NCI-H1694 (cell line): ENCODE measurements around the gene GAS7.
"Not testable (repeated sequence)": the region's sequence is repeated elsewhere in the genome, so short reads cannot be mapped to it uniquely, and the experiment has no call there.

ENCODE experiments used
- DNase-seq: peaks from one replicate; lab custom pipeline; 2025; lab: John Stamatoyannopoulos, UW

The GAS7 gene

DNA sequence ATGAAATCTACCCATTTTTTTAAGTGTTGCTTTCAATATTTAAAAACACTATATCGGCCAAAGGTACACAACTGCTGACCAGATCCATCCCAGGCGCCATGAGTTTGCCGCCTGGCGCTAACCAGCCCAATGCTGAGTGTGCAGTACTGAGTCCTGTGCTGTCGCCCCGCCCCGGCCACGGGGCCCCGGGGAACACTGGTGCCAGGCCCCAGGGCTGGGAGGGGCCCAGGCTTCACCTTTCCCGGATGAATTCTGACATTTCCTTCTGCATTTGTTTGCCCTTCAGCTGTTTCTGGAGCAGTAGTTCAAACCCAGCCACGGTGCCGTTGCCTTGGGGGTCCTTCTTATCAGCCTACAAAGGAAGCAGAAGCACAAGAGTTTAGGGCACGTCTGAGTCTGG is 255.5 kb downstream of the GAS7 start:
- DNase-seq: no peak

DNA sequence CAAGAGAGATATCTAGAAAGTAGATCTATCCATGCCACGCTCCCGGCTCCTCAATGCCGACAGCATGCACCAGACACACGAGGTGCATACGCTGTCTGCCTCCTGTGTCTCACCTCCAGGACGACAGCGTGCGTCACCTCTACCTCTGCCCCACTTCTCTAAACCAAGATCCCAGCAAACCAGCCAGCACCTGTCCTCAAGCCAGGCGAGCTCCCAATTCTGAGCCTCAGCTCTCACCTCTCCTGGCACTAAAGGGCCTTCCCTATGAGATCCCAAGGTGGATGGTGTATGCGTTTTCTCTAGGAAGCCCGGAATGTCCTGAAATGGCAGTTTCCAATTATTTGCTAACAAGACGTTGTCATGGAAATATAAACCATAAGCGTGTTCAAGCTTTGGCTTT is 257.1 kb downstream of the GAS7 start:
- no peak for DNase-seq

DNA sequence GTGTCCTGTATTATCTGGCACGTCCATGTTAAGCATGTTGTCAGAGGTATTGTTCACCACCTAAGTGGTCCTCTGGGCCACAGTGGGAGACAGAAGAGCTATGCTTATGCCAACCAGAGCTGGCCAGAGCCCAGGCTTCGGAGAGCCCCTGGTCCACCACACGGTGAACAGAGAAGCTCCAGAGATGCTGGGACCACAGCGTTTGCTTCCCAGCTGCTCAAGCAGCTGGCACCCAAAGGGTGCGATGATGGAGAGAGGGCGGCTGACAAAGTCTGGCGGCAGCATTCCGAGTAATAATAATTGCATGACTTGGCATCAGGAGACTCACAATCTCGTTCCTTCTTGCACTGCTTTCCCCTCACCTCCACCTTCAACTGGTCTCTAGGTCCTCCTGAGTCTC is 257.6 kb downstream of the GAS7 start:
- no peak for DNase-seq

DNA sequence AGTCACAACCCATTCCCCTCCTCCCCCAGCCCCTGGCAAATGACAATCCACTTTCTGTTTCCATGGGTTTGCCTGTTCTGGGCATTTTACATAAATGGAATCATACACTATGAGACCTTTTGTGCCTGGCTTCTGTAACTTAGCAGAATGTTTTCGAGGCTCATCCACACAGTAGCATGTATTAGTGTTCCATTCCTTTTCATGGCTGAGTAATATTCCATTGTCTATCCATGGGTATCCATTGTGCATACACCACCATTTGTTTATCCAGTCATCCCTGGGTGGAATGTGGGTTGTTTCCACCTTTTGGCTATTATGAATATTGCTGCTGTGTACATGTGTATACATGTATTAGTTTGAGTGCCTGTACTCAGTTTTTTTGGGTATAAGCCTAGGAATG is 259.6 kb downstream of the GAS7 start:
- DNase-seq: no peak

DNA sequence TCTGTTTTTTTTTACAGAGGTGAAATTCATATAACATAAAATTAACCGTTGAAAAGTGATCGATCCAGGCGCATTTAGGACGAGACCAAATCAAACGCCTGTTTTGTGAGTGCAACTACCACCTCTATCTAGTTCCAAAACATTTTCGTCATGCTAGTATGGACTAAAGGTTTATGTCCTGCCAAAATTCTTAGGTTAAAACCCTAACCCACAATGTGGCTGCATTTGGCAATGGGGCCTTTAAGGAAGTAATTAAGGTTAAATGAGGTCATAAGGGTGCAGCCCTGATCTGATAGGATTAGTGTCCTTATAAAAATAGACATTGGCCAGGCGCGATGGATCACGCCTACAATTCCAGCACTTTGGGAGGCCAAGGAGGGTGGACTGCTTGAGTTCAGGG is 260.5 kb downstream of the GAS7 start:
- DNase-seq: no peak

DNA sequence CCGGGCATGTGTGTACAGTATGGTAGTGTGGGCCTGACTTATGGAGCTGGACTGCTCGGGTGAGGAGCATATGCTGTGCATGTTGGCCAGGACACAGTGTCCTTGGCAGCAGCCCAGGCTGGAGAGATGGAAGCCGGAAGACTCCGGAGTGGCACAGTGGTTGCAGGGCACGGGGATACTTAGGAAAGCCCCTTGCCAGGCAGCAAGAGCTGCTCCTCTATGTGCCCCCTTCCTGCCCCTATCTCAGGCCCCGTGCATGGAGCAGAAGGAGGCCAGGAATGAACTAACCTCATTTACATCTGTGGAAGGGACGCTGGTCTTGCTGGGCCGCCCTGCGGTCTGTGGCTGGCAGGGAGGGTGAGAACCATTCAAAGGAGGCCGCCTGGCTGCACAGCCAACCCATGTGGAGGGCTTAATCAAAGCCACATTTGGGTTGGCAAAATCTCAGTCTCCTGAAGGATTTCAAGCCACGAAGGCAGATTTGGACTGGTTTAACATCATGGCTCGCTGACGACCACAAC is 261.1 kb downstream of the GAS7 start:
- no peak for DNase-seq

DNA sequence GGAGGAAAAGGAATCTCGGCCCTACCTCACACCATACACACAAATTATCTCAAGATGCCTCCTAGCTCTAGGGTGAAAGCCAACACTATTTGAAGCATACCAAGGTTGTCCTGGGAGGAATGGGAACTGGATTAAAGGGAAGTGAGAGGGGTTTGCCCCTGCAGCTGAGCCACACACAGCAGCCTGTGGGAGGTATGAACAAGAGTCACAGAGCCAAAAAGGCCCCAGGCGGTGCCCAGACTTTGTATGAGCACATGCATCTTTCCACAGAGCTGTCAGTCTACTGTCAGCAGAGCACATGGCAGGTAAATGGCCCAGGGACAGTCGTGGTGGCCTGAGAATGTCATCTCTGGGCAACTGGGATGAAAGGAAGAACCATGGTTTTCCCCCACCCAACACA is 262.3 kb downstream of the GAS7 start:
- DNase-seq: no peak

DNA sequence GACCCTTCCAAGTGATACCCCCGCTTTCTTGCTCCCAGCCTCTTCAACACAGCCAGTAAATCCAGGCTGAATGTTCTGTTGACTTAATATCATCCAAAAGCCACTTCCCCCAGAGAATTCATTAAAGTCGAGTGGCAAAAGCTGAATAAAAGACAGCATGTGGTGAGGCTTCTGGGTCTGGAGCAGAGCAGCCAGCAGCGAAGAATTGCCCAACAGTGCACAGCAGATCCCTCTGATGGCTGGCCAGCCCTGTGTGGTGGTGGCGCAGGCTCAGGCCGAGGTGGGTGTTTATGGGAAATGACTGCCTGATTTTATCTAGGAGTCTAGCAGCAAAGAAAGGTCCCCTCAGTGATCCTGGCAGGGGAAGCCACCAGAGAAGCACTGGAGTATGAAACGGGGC is 263.0 kb downstream of the GAS7 start:
- no peak for DNase-seq

DNA sequence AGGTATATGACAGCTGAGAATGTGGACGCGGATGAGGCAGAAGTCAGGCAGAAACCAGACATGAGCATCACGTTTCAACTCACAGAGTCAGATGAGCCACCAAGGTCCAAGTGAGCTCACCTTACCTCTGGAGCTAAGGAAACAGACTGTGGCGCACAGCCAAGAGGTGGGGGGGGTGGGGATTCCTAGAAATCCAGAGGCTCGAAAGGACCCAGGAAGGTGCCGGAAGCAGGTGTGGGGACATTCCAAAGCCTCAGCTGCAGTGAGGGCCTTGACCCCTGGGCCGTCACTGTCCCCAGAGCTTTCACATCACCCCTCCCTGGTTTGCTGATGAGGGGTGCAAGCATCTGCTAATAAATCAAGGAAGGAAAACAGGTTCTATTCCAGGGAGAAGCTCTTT is 264.1 kb downstream of the GAS7 start:
- DNase-seq: no peak

DNA sequence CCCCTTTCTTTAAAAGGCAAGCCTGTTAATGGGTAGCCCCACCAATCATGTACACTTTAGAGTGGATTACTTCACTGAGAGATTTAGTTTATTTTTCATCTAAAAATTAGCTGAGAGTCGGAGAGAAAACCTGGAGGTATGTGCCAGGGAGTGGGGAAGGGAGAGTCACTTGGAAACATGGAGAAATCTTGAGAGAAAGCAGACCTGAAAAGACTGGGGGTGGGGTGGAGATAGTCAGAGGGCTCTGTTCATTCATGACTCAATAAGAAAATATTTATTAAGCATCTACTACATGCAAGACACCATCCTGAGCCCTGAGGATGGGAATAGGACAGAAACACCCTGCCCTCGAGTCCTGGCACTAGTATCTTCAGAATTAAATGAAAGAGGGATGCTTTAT is 265.9 kb downstream of the GAS7 start:
- DNase-seq: no peak

DNA sequence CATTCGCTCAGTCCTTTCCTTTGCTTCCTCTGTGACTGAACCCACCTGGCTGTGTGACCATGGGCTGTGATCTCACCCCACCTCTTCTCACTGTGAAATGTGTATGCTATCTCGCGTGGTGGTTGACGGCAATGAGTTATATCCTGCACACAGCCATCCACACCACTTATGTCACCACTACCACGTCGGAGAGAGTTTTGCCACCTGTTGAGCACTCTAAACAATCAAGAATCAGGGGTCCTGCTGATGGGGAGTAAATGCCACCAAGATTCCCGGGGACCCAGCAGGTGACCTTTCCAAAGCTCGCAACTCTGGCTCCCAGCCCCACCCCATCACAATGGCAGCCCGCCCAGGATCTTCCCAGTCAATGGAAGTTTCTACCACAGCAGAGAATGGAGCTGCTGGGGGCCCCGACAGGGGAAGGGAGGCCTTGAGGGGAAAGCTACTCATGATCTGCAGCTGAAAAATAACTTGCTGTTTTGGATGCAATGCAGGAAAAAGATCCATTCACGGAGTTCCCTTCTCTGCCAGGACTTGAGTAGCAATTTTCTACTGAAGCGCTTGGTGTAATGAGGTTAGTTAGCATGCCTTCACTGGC is 267.2 kb downstream of the GAS7 start:
- DNase-seq: no peak

DNA sequence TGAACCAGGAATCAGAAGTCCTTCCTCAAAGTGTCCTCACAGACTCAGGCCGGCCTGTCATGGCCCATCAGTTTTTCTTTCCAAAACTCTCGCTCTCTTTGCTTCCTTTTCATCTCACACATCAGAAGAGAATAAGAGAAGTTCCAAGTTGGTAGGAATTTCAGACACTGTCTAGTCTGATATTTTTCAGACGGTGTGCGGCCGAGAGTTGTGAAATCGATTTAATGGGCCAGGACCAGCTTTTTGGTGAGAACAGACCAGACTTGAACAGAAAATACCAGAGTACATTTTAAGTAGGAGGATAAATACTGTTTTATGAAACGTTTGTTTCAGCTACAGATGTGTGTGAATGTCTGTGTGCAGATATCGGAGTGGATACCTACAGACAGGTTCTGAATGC is 268.5 kb downstream of the GAS7 start:
- DNase-seq: no peak

DNA sequence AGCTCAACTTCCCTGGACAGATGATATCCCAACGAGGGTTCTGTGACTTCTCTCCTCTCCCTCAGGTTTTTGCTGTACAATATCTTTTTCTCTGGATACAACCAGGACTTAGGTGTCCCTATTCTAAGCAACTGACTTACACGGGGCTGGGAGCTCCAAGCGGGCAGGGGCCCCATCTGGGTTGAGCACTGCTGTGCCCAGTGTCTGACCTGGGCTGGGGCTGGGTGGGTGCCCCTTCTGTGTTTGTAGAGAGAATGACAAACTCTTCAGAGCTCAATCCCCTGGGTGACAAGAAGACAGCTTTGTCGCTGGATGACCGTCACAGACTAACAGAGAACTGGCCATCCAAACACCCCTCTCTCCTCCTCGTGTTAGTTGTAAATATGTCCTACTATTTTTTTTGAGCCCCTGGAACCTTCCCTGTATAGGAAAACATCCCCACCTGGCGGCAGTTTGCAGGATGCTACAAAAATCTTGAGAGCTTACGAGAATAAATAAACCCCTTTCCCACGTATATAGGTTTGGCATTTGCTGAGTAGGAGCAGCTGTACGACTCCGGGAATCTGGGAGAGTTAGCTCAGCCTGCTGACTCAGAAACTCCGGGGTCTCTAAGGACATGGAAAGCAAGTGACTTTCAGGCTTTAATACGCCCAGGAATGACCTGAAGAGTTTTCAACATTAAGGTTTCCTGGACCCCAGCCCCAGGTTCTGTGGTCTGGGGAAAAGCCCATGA is 269.6 kb downstream of the GAS7 start:
- no peak for DNase-seq

DNA sequence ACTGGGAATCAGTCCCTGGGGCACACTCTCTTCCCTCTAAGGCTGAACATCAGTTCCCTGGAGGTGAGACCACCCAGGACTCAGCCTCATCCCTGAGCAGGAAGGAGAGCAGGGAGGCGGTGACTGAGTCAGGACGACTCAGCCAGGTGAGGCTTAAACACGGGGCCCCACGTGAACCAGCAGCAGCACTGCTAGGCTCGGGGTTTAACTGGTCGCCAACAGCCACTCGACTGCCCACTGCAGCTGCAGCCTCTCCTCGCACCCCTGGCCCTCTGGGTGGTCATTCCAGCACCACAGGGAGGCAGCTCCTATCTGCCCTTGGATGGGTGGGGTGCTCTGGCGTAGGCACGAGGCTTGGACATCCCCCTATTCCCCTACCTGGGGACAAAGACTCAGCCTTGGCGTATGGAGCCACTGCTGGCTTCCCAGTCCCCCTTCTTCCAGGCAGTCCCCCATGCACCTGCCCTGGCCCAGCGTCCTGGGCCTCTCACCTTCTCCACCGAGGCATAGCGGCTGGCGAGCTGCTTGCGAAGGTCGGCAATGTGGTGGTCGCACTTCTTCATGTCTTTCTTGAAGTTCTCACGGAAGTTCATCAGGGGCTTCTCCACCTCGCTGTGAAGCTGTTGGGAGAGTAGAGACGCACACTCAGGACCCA is 272.1 kb downstream of the GAS7 start:
- DNase-seq: no peak

DNA sequence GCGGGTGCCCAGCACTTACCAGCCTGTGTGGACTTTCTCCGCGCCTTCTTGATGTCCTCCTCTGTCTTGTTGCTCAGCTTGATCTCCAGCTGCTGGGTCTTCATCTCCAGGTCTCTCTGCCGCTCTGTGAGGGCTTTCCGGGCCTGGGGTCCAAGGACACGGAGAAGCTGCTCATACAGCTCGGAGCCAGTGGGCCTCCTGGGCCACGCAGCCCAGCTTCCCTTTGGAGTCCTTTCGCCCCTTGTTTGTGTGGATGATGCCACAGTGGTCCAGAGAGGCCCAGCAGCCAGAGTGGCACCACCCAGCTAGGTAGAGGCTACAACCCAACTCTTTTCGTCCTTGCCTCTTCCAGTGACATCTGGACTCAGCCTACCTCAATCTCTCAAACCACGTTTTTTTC is 272.9 kb downstream of the GAS7 start:
- DNase-seq: no peak

DNA sequence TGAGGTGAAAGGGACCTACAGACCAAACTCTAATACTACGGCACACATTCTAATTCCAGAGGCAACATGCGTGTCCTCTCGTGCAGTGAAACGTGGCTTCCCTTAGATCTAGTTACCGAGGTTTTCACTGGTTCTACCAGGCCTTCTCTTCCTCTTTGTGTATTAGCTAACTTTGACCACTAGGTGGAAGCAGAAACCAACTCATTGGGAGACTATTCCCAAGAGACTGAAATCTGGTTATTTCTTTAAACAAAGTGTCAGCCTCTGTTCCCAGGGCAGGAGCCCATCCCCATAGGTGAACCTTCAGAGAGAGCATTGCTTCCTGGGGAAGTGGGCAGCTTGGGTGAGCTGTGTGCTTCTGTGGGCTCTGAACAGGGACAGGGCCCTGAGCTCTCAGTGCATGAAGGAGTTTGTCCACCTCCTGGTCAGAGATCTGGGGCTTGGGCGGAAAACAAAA is 273.6 kb downstream of the GAS7 start:
- DNase-seq: peak; percentile 53

DNA sequence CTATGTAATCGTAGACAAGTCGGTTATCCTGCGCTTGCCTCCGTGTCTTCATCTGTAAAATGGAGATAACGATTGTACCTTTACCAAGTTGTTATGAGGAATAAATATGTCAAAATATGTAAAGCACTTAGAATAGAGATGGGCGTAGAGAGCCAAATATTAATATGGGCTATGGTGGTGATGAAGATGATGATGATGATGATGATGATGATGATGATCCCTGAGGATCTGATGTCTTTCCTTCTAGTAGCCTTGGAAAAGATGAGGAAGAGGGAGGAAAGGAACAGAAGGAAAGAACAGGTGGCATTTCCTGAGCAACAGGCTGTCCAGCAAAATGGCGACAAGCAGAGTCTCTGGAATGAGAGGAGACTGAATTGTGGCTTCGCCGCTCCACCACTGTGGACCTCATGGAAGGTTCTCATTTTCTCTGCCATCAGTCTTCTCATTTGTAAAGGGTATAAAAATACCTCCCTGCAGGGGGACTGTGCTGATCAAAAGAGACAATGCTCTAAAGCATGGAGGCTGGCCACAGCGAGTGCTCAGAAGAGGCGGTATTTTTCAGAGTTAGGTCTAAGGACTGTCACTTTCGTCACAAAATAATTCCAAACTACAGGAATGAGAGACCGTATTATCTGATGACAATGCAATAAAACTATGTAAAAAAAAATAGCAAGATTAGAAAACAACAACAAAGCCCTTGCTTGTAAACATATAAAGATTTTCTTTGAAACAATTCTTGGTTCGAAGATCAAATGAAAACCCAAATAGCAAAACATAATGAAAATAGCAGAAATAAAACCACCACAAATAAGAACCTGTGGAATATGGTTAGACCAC is 276.2 kb downstream of the GAS7 start:
- no peak for DNase-seq

DNA sequence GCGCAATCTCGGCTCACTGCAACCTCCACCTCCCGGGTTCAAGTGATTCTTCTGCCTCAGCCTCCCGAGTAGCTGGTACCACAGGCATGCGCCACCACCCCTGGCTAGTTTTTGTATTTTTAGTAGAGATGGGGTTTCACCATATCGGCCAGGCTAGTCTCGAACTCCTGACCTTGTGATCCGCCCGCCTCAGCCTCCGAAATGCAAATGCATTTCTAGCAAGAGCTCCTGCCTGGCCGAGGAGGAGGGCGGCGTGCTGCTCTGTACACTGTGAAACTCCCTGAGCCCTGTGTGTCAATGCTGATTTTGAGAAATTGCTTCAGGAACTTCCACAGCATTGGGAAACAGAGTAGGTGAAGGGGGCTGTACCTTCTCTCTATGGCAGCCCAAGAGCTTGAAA is 277.2 kb downstream of the GAS7 start:
- DNase-seq: not testable (repeated sequence)

DNA sequence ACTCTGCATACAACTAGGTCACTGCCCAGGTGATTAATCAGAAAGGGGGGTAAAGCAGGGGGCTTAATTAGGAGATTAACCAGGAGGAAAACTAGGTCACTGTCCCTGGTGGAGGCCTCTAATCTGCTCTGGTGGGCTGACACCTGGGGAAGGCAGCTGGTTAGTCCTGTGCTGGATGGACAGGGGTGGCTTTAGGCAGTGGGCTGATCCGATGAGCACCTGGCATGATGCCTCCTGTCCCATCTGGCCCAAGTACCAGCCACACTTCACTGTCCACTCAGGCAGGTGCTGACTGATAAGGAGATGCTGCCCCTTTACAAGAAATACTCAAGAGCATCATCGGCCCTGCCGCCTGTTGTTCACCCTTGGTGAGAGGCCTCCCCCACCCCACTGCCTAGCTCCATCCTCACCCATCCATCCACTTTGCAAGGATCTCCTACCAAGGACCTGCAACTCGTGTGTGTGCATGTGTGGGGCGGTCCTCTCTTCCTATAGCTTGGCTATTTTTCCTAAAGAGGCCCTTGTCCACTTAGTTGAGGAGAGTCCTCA is 279.5 kb downstream of the GAS7 start:
- no peak for DNase-seq

DNA sequence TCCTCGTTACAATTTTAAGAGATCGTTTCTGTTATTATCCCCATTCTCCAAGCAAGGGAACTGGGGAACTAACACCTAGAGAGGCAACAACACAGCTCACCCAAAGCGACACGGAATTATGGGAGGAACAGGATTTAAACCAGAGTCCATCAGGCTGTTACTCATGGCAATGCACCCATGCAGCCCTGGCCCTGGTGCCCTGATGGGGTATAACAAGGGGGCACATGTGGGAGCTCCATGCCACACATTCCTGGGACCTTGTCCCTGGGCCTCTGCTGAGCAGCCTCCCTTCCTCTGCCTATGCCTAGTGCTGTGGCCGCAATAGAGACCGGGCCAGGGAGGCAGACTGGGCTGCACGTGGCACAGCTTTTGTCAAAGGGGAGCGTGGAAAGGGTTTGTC is 280.1 kb downstream of the GAS7 start:
- DNase-seq: no peak

DNA sequence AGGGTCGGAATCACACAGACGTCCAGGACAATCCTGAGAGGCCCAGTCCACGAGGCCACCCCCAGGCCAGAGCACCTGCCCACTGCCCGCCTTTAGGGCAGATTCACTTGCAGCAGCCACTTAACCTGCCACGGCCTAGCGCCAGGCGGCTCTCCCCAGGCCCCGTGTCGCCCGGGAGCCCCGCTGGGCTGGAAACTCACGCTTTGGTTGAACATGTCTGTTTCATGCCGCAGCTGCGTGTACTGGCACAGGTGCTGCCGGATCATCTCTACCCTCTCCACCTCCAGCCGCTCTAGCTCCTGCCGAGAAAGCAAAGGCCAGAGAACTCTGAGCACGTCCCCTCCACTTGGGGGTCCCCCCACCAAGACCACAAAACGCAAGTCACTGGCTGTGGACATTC is 280.6 kb downstream of the GAS7 start:
- DNase-seq: no peak

DNA sequence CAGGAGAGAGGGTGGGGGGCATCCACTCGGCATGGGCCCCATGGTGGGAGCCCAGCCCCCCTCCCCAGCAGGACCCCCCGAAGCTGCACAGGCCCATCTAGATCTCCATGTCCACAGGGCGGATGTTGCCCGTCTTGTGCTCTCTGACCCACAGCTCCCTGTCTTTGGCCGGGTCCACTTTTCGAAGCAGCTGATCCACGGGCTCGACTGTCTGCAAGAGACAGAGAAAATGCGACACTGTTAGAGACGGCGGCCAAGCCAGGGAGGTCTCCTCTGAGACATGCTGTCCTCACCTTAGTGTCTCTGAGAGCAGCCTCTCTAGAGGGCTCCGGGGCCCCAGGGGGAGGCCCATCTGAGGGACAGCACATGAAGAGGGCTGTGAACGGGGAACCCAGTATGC is 281.3 kb downstream of the GAS7 start:
- DNase-seq: no peak
